Stimulated activated CD4-positive, alpha-beta T cell treated with anti-CD3 and anti-CD28 coated beads, TNF-alpha, amount 100 ng/mL, for 24 hours (primary cell): ENCODE measurements around the gene PSG5.
"Not testable (repeated sequence)": the region's sequence is repeated elsewhere in the genome, so short reads cannot be mapped to it uniquely, and the experiment has no call there.

Source experiments
- DNase-seq, 3 experiments: peaks; one replicate each; pipeline ENCODE4 v3.0.0-alpha.2; 2020; ENCODE audit warnings: low read depth in 3 of 3

Gene PSG5

DNA sequence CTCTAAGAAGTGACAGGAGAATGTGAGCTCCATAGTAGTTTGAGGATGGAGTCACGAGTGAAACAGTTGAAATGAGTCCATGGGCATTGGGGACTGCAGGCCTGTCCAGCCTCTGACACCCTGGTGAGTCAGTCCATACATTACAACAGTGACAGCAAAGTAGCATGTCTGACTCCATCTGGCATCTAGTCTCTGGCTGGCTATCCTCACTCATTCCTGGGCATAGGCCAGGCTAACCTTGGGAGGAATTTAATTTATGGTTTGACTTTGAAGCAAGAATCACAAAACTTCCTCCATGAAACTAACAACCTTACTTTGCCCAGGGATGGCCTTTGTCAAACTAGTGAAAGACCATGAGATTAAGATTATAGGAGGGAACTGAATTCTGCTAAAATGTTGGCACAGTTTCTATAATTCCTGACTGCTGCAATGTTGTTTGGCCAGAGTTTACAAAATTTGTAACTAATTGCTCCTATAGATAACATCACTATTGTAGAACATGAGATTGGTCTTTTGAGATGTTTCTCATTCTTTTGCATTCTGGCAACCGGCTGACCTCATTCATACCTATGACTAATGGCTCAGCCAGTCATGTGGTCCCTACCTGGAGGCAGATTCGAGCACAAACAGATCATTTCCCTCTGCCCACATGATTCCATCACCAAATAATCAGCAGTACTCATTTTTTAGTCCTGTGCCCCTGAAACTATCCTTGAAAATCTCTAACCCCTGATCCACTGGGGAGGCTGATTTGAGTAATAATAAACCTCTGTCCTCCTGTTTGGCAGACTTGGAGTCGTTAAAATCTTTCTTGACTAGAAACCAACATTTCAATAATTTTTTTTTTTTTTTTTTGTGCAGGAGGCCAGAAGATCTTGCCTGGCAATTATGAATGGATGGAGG, 4.2 kb downstream of the PSG5 start:
- not testable (repeated sequence) for DNase-seq

GRCh38 chr19:43179569-43180147, 6.7 kb downstream of the PSG5 start:
- peak in 1 of 3 experiments; percentile 2 for DNase-seq

DNA sequence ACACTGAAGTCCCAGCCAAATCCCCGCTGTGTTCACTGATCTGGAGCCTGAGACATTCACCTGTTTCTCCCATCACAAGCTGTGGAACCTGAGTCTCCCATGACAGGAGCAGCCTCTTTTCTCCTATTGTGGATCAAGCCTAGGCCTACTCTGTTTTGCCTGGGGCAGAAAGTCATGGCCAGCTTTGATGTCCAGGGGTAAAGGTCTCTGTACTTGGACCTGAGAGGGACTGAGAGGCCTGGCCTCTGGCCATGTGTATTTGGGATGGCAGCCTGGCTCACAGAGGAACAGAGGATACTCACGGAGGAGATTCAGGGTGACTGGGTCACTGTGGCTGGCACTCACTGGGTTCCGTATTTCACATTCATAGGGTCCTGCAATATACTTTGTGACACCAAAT, 7.8 kb downstream of the PSG5 start:
- not testable (repeated sequence) for DNase-seq

DNA sequence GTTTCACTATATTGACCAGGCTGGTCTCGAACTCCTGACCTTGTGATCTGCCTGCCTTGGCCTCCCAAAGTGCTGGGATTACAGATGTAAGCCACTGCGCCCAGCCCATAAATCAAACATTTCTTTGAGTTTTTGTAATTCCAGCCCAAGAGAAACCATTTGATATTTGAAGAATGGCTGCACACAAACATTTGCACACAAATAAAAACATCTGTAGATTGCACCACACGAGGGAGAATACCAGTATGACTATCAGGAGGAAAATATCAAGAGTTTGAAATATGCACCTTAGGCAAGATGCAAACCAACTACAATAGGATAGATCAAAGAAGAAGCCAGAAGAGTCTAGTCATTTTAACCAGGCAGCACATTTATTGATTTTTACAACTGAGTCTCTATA, 20.4 kb downstream of the PSG5 start:
- DNase-seq = not testable (repeated sequence)

- not testable (repeated sequence) for DNase-seq
Observed at GRCh38 chr19:43163135-43163534, 23.2 kb downstream of the PSG5 start.

- DNase-seq = not testable (repeated sequence)
Observed at GRCh38 chr19:43162261-43162660, 24.1 kb downstream of the PSG5 start.

DNA sequence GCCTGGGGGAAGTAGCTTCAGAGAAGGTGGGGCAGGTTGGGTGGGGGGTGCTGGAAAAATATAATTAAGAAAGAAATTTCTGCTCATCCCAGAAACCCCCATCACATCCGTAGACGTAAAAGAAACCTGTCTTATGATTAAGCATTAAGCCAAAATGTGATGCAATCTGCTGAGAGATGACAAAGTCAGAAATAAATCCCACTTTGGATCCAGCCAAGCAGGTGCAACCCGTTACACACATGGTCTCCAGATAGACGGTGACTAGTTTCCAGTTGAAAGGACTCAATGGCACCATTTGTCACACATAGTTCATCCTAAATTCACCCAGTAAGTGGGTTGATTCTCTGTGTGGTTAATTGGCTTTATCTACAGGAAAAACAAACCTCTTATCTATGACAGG, 34.1 kb downstream of the PSG5 start:
- DNase-seq = no peak

GRCh38 chr19:43149788-43150187, 36.5 kb downstream of the PSG5 start:
- DNase-seq = not testable (repeated sequence)

- DNase-seq = no peak
Observed at GRCh38 chr19:43148233-43148632, 38.1 kb downstream of the PSG5 start.

GRCh38 chr19:43141763-43142162, 44.6 kb downstream of the PSG5 start:
- not testable (repeated sequence) for DNase-seq

- DNase-seq = no peak
Observed at GRCh38 chr19:43132696-43133095, 53.6 kb downstream of the PSG5 start.

DNA sequence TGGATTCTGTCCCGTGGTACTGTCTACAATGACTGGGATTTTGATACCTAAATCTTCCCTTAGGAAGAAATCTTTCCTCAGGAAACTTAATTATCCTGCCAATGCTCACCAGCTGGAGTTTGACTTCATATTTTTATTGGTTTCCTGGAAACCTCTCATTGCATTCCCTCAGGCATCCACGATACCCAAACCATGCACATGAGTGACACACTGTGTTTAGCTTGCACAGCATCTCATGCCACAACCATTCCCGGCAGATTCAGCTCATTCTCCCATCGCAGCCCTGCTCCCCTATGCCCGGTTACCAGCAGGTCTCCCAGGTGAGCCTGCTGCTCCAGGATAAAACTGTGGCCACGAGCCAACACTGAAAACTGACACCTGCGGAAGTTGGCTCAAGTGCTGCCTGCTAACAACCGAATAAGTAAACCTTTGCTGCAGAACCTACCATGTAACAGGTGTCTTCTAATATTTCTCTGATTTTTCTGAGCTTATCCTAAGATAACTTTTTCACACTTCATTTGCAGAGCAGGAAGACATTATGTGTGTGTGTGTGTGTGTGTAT, 55.0 kb downstream of the PSG5 start:
- DNase-seq = not testable (repeated sequence)

GRCh38 chr19:43129197-43129596, 57.1 kb downstream of the PSG5 start:
- not testable (repeated sequence) for DNase-seq

DNA sequence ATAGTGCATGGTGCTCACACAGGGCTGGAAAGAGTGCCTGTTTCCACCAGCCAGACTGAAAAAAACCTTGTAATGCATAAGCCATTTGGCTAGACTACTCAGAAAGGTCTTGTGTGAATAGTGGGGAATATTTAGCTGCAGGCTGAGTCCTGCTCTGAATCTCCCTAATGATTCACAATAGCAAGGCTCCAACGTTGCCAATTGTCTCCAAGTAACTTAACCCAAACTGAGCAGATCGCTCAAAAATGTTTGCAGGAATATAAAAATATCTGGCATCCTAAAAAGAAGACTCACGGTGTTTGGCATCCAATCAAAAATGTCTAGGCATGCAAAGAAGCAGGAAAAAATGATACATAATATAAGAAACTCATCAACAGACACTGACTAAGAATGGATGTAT, 59.0 kb downstream of the PSG5 start:
- DNase-seq = not testable (repeated sequence)

GRCh38 chr19:43126720-43127119, 59.6 kb downstream of the PSG5 start:
- DNase-seq = no peak

DNA sequence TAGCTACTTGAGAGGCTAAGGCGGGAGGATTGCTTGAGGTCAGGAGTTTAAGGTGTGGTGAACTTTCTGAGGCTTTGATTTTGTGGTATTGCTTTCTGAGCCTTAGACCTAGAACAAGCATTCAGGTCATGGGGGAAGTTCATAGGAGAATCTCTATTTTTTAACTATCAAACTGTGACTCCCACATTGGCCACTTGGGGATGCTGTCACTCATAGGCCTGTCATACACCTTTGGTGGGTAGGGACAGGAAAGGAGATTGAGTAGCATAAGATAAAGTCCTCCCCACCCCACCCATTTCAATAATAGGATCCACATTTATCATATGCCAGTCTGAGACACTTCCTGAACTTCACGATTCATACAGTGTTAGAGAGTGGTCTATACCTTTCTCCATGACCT, 62.0 kb downstream of the PSG5 start:
- DNase-seq = no peak

- DNase-seq = not testable (repeated sequence)
Observed at GRCh38 chr19:43120433-43121026, 65.8 kb downstream of the PSG5 start.

GRCh38 chr19:43119526-43119925, 66.8 kb downstream of the PSG5 start:
- DNase-seq = not testable (repeated sequence)
